DOHH2 (cell line): ENCODE data around the gene ARFRP1.

Experiments used
- EZH2phosphoT487 ChIP-seq: fragments of 200-600 bp; sonication (generic); IDR thresholded peaks from 2 replicates; pipeline ENCODE4 v1.6.1; 2017; ENCODE audit warnings: borderline replicate concordance, mild to moderate bottlenecking, antibody characterized with exemption, low read length, moderate library complexity, mixed read lengths
- TF ChIP-seq, protein P1 (sequence below): fragments of 200-600 bp; sonication (generic); IDR thresholded peaks from one replicate; pipeline ENCODE4 v1.5.1; 2014; ENCODE audit warnings: antibody characterized with exemption, mild to moderate bottlenecking, low read depth, low read length; ENCODE audit not compliant: poor library complexity, severe bottlenecking

DNA sequence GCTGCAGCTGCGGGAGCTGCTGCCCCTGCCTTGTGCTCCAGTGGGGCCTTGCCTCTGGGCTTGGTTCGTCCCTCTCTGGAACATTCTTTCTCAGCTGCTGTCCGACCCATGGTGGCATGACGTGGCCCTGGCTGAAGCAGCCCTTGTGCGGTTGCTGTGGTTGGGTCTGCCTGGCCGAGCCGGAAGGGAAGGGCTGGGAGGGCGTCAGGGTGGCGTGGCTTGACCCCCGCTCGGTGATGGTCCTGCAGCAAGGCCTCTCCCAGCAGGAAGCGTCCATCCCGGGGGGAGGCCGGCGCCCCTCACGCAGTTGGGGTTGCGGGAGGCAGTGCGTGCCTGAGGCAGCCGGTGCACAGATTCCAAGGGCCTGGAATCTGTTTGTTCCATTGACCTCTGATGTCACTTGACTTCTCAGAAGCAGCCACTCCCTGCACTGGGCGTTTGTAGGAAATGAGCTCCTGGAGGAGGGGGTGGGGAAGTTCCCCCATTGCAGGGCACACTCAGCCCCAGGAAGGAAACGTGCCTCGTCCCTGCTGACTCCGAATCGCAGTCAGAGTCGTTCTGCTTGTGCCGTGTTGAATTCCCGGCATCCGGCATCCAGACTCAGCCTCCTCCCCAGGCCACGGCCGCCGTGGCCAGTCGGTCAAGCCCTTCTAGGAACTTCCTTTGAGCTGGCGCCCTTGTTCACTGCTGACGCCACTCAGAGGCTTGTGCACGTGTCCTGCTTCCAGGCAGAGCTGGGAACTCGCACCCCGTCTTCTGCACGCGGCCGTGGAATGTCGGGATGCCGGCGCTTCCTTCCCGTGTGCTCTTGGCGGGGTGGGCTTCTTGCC lies 21.1 kb downstream of the ARFRP1 start:
- no peak for TF ChIP-seq EZH2phosphoT487
- TF ChIP-seq, protein P1, sequence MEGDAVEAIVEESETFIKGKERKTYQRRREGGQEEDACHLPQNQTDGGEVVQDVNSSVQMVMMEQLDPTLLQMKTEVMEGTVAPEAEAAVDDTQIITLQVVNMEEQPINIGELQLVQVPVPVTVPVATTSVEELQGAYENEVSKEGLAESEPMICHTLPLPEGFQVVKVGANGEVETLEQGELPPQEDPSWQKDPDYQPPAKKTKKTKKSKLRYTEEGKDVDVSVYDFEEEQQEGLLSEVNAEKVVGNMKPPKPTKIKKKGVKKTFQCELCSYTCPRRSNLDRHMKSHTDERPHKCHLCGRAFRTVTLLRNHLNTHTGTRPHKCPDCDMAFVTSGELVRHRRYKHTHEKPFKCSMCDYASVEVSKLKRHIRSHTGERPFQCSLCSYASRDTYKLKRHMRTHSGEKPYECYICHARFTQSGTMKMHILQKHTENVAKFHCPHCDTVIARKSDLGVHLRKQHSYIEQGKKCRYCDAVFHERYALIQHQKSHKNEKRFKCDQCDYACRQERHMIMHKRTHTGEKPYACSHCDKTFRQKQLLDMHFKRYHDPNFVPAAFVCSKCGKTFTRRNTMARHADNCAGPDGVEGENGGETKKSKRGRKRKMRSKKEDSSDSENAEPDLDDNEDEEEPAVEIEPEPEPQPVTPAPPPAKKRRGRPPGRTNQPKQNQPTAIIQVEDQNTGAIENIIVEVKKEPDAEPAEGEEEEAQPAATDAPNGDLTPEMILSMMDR, result no peak
